H9 (cell line): ENCODE measurements around the gene INHBB. TPM values are rescaled to one million over a fixed set of nuclear protein-coding genes. Genes with fewer than 3 reads are reported as not detected.

Source experiments
- DNase-seq: peaks from one replicate; pipeline ENCODE4 v3.0.0-alpha.2; 2017
- H2AFZ ChIP-seq: one replicate; pipeline ENCODE4 v1.6.1; 2013; ENCODE audit warnings: mild to moderate bottlenecking, low read length, control low read depth, moderate library complexity
- H2AK5ac ChIP-seq: 2 replicates; pipeline ENCODE4 v1.6.1; 2013; ENCODE audit warnings: low read length, control low read depth, mixed read lengths; ENCODE audit not compliant: insufficient read length
- H2BK120ac ChIP-seq: one replicate; pipeline ENCODE4 v1.6.1; 2013; ENCODE audit warnings: low read depth, mild to moderate bottlenecking, low read length, control low read depth, inconsistent platforms; ENCODE audit not compliant: poor library complexity, severe bottlenecking
- H2BK12ac ChIP-seq: 2 replicates; pipeline ENCODE4 v1.6.1; 2013; ENCODE audit warnings: low read length, control low read depth, mixed read lengths, low read depth; ENCODE audit not compliant: insufficient read length
- H2BK15ac ChIP-seq: 2 replicates; pipeline ENCODE4 v1.6.1; 2013; ENCODE audit warnings: low read depth, low read length, control low read depth
- H2BK20ac ChIP-seq: one replicate; pipeline ENCODE4 v1.6.1; 2013; ENCODE audit warnings: low read depth, mild to moderate bottlenecking, low read length, control low read depth, inconsistent platforms; ENCODE audit not compliant: poor library complexity, severe bottlenecking
- H2BK5ac ChIP-seq: 2 replicates; pipeline ENCODE4 v1.6.1; 2013; ENCODE audit warnings: low read length, control low read depth, mixed read lengths; ENCODE audit not compliant: insufficient read length
- H3K14ac ChIP-seq: 2 replicates; pipeline ENCODE4 v1.6.1; 2013; ENCODE audit warnings: low read length, control low read depth; ENCODE audit not compliant: insufficient read depth
- H3K18ac ChIP-seq: 2 replicates; pipeline ENCODE4 v1.6.1; 2013; ENCODE audit warnings: low read depth, mild to moderate bottlenecking, mixed read lengths, low read length, control low read depth; ENCODE audit not compliant: insufficient read length
- H3K23ac ChIP-seq: 2 replicates; pipeline ENCODE4 v1.6.1; 2013; ENCODE audit warnings: low read length, control low read depth, mixed read lengths, low read depth; ENCODE audit not compliant: insufficient read length
- H3K23me2 ChIP-seq: 2 replicates; pipeline ENCODE4 v1.6.1; 2013; ENCODE audit warnings: low read depth, mild to moderate bottlenecking, mixed read lengths, low read length, control low read depth; ENCODE audit not compliant: insufficient read length, poor library complexity, severe bottlenecking
- H3K27ac ChIP-seq: 2 replicates; pipeline ENCODE4 v1.5.1; 2013; ENCODE audit warnings: low read length, control low read depth, mixed read lengths, low read depth; ENCODE audit not compliant: insufficient read length
- H3K27me3 ChIP-seq: 2 replicates; pipeline ENCODE4 v1.6.1; 2013; ENCODE audit warnings: low read length, control low read depth, inconsistent platforms; ENCODE audit not compliant: insufficient read depth
- H3K4ac ChIP-seq: 2 replicates; pipeline ENCODE4 v1.6.1; 2013; ENCODE audit warnings: low read depth, mild to moderate bottlenecking, control low read depth, inconsistent platforms, low read length, moderate library complexity
- H3K4me1 ChIP-seq: 2 replicates; pipeline ENCODE4 v1.6.1; 2013; ENCODE audit warnings: low read length, control low read depth, inconsistent platforms; ENCODE audit not compliant: insufficient read depth
- H3K4me2 ChIP-seq: 2 replicates; pipeline ENCODE4 v1.6.1; 2013; ENCODE audit warnings: low read length, control low read depth, mixed read lengths; ENCODE audit not compliant: insufficient read length, insufficient read depth
- H3K56ac ChIP-seq: 2 replicates; pipeline ENCODE4 v1.6.1; 2013; ENCODE audit warnings: low read depth, mild to moderate bottlenecking, mixed read lengths, low read length, control low read depth; ENCODE audit not compliant: insufficient read length
- H3K79me1 ChIP-seq: 2 replicates; pipeline ENCODE4 v1.6.1; 2013; ENCODE audit warnings: low read depth, mild to moderate bottlenecking, moderate library complexity, low read length, control low read depth, inconsistent platforms; ENCODE audit not compliant: insufficient read depth, poor library complexity, severe bottlenecking
- H3K79me2 ChIP-seq: 2 replicates; pipeline ENCODE4 v1.6.1; 2013; ENCODE audit warnings: low read length, control low read depth, inconsistent platforms; ENCODE audit not compliant: insufficient read depth
- H3K9ac ChIP-seq: 2 replicates; pipeline ENCODE4 v1.6.1; 2013; ENCODE audit warnings: low read length, control low read depth, mixed read lengths; ENCODE audit not compliant: insufficient read length; ENCODE audit errors: extremely low read depth
- H3K9me3 ChIP-seq: one replicate; pipeline ENCODE4 v1.6.1; 2013; ENCODE audit warnings: low read depth, low read length, inconsistent platforms; ENCODE audit not compliant: control insufficient read depth
- H3T11ph ChIP-seq: one replicate; pipeline ENCODE4 v1.6.1; 2013; ENCODE audit warnings: mild to moderate bottlenecking, low read length, control low read depth, inconsistent platforms
- H4K20me1 ChIP-seq: one replicate; pipeline ENCODE4 v1.6.1; 2013; ENCODE audit not compliant: control insufficient read depth, insufficient read length, insufficient read depth
- H4K5ac ChIP-seq: 2 replicates; pipeline ENCODE4 v1.6.1; 2013; ENCODE audit warnings: low read depth, mild to moderate bottlenecking, mixed read lengths, low read length, control low read depth; ENCODE audit not compliant: insufficient read length
- H4K8ac ChIP-seq: replicated peaks from 2 replicates; pipeline ENCODE4 v1.6.1; 2013; ENCODE audit warnings: low read length, control low read depth, mixed read lengths, low read depth; ENCODE audit not compliant: insufficient read length
- H4K91ac ChIP-seq: 2 replicates; pipeline ENCODE4 v1.6.1; 2013; ENCODE audit warnings: low read depth, mild to moderate bottlenecking, moderate library complexity, mixed read lengths, low read length, control low read depth; ENCODE audit not compliant: insufficient read length
- H3K27ac Mint-ChIP-seq, 3 experiments: 2 replicates in 2 of 3; 3 replicates in 1 of 3; pipeline ENCODE4 v1.8.0; 2020 to 2021; ENCODE audit warnings: mixed read lengths in 3 of 3, mild to moderate bottlenecking in 1 of 3, moderate library complexity in 1 of 3
- H3K27me3 Mint-ChIP-seq: 2 replicates; pipeline ENCODE4 v1.8.0; 2021; ENCODE audit warnings: low read depth, mild to moderate bottlenecking, moderate library complexity, mixed read lengths
- H3K36me3 Mint-ChIP-seq, 3 experiments: 2 replicates in 2 of 3; 3 replicates in 1 of 3; pipeline ENCODE4 v1.8.0; 2020 to 2021; ENCODE audit warnings: low read depth in 3 of 3, mixed read lengths in 3 of 3; ENCODE audit not compliant: insufficient read depth in 1 of 3
- H3K4me1 Mint-ChIP-seq, 2 experiments: 2 replicates each; pipeline ENCODE4 v1.8.0; 2020; ENCODE audit warnings: mixed read lengths in 2 of 2
- H3K4me3 Mint-ChIP-seq, 2 experiments: 2 replicates in 1 of 2; 3 replicates in 1 of 2; pipeline ENCODE4 v1.8.0; 2020 to 2021; ENCODE audit warnings: mild to moderate bottlenecking in 2 of 2, mixed read lengths in 2 of 2, moderate library complexity in 1 of 2
- H3K9me3 Mint-ChIP-seq, 2 experiments: 2 replicates in 1 of 2; 3 replicates in 1 of 2; pipeline ENCODE4 v1.8.0; 2020; ENCODE audit warnings: mild to moderate bottlenecking in 2 of 2, mixed read lengths in 2 of 2, moderate library complexity in 1 of 2
- CTCF ChIP-seq: fragments of 200-600 bp; sonication (generic); conservative IDR thresholded peaks from 3 replicates; pipeline ENCODE4 v1.8.0; 2021; ENCODE audit warnings: antibody characterized with exemption, mild to moderate bottlenecking
- WGBS: extraction: QIAGEN DNeasy Blood & Tissue Kit; methylation state at CpG from one replicate; pipeline ENCODE4 v1.1.7; 2013; ENCODE audit warnings: missing lambda C conversion rate, low lambda C conversion rate, mixed read lengths; ENCODE audit not compliant: insufficient read length; ENCODE audit errors: extremely low coverage; 5-methylcytosine and 5-hydroxymethylcytosine counted together
- total RNA-seq: library from RNA; stranded (reverse); gene quantifications from 2 replicates; pipeline ENCODE4 v1.2.1, GENCODE V29; 2021

The INHBB gene
- total RNA-seq, 1 experiment from 2014 or later, result 0.13 TPM

DNA sequence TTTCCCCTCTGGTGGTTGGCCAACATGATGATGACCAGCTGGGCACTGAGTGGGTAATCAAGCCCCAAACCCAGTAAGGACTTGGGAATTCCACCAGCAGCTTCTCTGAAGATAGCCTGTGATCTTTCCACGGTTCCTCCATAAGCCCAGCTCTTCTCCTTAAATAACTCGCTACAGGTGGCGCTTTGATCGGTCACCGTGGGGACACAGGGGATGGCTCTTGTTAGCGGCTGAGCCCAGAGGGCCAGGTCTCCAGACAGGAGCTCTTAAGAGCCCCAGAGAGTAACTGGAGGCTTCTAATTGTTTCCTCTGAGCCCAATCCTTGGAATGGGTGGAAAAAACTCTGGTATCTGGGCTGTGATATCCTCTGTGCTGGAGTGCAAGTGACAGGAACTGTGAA, 13.6 kb upstream of the INHBB start:
- TF ChIP-seq CTCF, result no peak
- H4K20me1 ChIP-seq, result no peaks in the 10 kb centered on the region
- no peak overlapping the region for H3T11ph ChIP-seq
- no peak overlapping the region for H3K18ac ChIP-seq
- no peak overlapping the region for H3K4me2 ChIP-seq
- H3K14ac ChIP-seq, result no peak overlapping the region
- H3K4me1 ChIP-seq, result no peaks in the 10 kb centered on the region
- H2BK12ac ChIP-seq, result no peak overlapping the region
- no peak overlapping the region for H3K9ac ChIP-seq
- no peak overlapping the region for H2AFZ ChIP-seq
- no peak overlapping the region for H4K5ac ChIP-seq
- H3K4me1 Mint-ChIP-seq, result peaks cover 0 to 8% of the 10 kb centered on the region in 2 experiments; a peak in 2 of 4 replicates
- no peak for DNase-seq
- no CpG with 5 or more reads among the region's 6 CpGs for WGBS
- no peak overlapping the region for H2BK5ac ChIP-seq
- no peak overlapping the region for H3K23ac ChIP-seq
- H3K27me3 ChIP-seq, result no peaks in the 10 kb centered on the region
- no peak overlapping the region for H3K4ac ChIP-seq
- H3K27ac Mint-ChIP-seq, result no peak overlapping the region
- no peak overlapping the region for H3K27ac ChIP-seq
- no peaks in the 10 kb centered on the region for H3K36me3 Mint-ChIP-seq
- H2AK5ac ChIP-seq, result no peak overlapping the region
- H3K23me2 ChIP-seq, result no peaks in the 10 kb centered on the region
- H3K9me3 Mint-ChIP-seq, result peaks cover 0 to 6% of the 10 kb centered on the region in 2 experiments; a peak in 2 of 5 replicates
- no peak overlapping the region for H3K4me3 Mint-ChIP-seq
- no peaks in the 10 kb centered on the region for H3K79me2 ChIP-seq
- no peaks in the 10 kb centered on the region for H3K9me3 ChIP-seq
- H3K27me3 Mint-ChIP-seq, result peaks cover 96% of the 10 kb centered on the region
- no peak overlapping the region for H3K56ac ChIP-seq
- H3K79me1 ChIP-seq, result no peaks in the 10 kb centered on the region
- H4K91ac ChIP-seq, result no peak overlapping the region
- no peak overlapping the region for H2BK15ac ChIP-seq
- H2BK120ac ChIP-seq, result no peak overlapping the region
- no peak overlapping the region for H2BK20ac ChIP-seq
- no peak overlapping the region for H4K8ac ChIP-seq
